Measurements from ENCODE around the gene CSF3R.

The CSF3R gene

DNA sequence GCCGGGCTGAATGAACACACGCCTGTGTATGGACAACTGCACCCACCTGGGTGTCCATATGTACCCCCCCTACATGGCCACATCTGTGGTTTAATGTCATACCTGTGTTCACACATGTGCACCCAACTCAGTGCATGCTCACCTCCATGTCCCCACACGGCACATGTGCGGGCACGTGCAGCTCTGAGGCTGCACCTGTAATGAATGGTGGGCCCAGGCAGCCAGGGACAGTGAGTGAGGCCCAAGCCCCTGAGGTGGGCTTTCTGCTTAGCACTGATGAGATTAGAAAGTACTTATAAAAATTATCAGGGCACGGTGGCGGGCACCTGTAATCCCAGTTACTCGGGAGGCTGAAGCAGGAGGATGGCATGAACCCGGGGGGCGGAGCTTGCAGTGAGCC, 42.5 kb upstream of the CSF3R start:
- TF ChIP-seq FOXP2 (optimal IDR thresholded peaks at IDR 0.05; ENCODE audit: borderline replicate concordance, extremely low read depth, extremely low read length, insufficient read depth), result no peak
- no peak for TF ChIP-seq POLR2AphosphoS5 (IDR thresholded peaks at IDR 0.05; ENCODE audit: low read depth, low read length)
- TF ChIP-seq SIN3A (IDR thresholded peaks at IDR 0.05; ENCODE audit: borderline replicate concordance, insufficient read depth, low read length), result no peak
- TF ChIP-seq, protein P1, sequence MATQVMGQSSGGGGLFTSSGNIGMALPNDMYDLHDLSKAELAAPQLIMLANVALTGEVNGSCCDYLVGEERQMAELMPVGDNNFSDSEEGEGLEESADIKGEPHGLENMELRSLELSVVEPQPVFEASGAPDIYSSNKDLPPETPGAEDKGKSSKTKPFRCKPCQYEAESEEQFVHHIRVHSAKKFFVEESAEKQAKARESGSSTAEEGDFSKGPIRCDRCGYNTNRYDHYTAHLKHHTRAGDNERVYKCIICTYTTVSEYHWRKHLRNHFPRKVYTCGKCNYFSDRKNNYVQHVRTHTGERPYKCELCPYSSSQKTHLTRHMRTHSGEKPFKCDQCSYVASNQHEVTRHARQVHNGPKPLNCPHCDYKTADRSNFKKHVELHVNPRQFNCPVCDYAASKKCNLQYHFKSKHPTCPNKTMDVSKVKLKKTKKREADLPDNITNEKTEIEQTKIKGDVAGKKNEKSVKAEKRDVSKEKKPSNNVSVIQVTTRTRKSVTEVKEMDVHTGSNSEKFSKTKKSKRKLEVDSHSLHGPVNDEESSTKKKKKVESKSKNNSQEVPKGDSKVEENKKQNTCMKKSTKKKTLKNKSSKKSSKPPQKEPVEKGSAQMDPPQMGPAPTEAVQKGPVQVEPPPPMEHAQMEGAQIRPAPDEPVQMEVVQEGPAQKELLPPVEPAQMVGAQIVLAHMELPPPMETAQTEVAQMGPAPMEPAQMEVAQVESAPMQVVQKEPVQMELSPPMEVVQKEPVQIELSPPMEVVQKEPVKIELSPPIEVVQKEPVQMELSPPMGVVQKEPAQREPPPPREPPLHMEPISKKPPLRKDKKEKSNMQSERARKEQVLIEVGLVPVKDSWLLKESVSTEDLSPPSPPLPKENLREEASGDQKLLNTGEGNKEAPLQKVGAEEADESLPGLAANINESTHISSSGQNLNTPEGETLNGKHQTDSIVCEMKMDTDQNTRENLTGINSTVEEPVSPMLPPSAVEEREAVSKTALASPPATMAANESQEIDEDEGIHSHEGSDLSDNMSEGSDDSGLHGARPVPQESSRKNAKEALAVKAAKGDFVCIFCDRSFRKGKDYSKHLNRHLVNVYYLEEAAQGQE (IDR thresholded peaks at IDR 0.05; ENCODE audit: insufficient read depth in 1 of 2, low read depth in 2 of 2, low read length in 2 of 2), result no peak
- no peak for TF ChIP-seq TAF1 (IDR thresholded peaks at IDR 0.05; ENCODE audit: borderline replicate concordance, insufficient read depth, low read length)

DNA sequence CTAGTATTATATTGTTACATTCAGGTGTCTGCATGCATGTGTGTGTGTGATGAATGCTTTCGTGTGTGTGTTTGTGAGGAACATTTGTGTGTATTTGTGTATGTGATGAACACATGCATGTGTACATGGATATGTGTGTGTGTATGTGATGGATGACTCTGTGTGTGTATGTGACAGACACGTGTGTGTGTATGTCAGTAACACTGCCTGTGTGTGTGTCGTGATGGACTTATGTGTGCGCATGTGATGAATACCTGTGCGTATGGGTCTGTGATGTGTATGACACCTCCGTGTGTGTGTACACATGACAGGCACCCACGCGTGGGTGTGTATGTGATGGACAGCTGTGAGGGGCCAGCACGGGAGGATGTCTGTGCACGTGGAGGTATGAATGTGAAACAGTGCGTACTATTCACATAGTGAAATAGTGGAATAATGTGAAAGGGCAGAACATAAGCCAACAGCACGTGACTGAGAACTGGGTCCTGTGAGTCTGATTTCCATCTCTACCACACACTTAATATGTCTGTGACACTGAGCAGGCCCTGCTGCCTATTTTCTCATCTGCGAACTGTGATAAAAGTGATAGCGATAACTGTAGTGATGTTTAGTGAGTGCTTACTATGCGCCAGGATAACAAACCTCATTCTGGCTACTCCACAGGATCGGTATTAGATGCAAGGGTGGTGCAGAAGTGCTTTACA, 41.8 kb upstream of the CSF3R start:
- TF ChIP-seq SIN3A (IDR thresholded peaks at IDR 0.05; ENCODE audit: borderline replicate concordance, insufficient read depth, low read length) (no peak), POLR2AphosphoS5 (IDR thresholded peaks at IDR 0.05; ENCODE audit: low read depth, low read length) (no peak), FOXP2 (optimal IDR thresholded peaks at IDR 0.05; ENCODE audit: borderline replicate concordance, extremely low read depth, extremely low read length, insufficient read depth) (no peak), TAF1 (IDR thresholded peaks at IDR 0.05; ENCODE audit: borderline replicate concordance, insufficient read depth, low read length) (no peak)
- TF ChIP-seq, protein P1 (IDR thresholded peaks at IDR 0.05; ENCODE audit: insufficient read depth in 1 of 2, low read depth in 2 of 2, low read length in 2 of 2), result no peak

DNA sequence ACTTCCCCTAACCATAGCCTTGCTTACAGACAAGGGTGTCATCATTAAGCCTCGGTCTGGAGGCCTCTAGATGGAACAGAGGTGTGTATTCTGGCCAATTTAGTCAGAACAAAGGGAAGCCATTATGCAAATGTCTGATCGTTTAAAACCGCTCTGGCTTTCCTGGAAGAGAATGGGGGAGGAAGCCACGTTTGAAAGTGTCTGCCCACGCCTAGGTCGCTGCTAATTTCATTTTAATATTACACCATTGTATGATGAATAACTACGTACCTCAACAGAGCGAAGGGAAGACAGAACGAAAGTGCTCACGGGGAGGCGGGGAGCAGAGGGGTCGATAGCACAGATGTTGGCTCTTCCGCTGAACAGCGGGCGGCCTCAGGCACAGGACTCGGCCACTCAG, 41.1 kb upstream of the CSF3R start:
- TF ChIP-seq SIN3A (IDR thresholded peaks at IDR 0.05; ENCODE audit: borderline replicate concordance, insufficient read depth, low read length), result no peak
- no peak for TF ChIP-seq TAF1 (IDR thresholded peaks at IDR 0.05; ENCODE audit: borderline replicate concordance, insufficient read depth, low read length)
- TF ChIP-seq POLR2AphosphoS5 (IDR thresholded peaks at IDR 0.05; ENCODE audit: low read depth, low read length), result no peak
- no peak for TF ChIP-seq FOXP2 (optimal IDR thresholded peaks at IDR 0.05; ENCODE audit: borderline replicate concordance, extremely low read depth, extremely low read length, insufficient read depth)
- TF ChIP-seq, protein P1 (IDR thresholded peaks at IDR 0.05; ENCODE audit: insufficient read depth in 1 of 2, low read depth in 2 of 2, low read length in 2 of 2), result no peak

DNA sequence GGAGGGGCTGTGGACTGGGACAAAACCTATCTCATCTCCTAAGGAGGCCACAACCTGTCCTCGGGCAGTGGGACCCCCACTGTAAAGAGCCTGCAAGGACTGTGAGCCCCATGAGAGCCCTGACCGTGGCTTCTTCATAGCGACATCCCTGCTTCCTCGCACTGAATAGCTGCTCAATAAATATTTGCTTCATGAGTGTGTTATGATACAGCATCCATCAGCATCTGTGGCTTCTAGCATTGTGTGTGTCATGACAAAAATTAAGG, 40.5 kb upstream of the CSF3R start:
- TF ChIP-seq, protein P1 (IDR thresholded peaks at IDR 0.05; ENCODE audit: insufficient read depth in 1 of 2, low read depth in 2 of 2, low read length in 2 of 2), result no peak
- TF ChIP-seq FOXP2 (optimal IDR thresholded peaks at IDR 0.05; ENCODE audit: borderline replicate concordance, extremely low read depth, extremely low read length, insufficient read depth), result no peak
- TF ChIP-seq TAF1 (IDR thresholded peaks at IDR 0.05; ENCODE audit: borderline replicate concordance, insufficient read depth, low read length), result no peak
- TF ChIP-seq SIN3A (IDR thresholded peaks at IDR 0.05; ENCODE audit: borderline replicate concordance, insufficient read depth, low read length), result no peak
- TF ChIP-seq POLR2AphosphoS5 (IDR thresholded peaks at IDR 0.05; ENCODE audit: low read depth, low read length), result no peak
